Stimulated activated CD8-positive, alpha-beta memory T cell treated with anti-CD3 and anti-CD28 coated beads, Interleukin-12 subunit alpha, Interleukin-12 subunit beta, amount 100 ng/mL, for 4 hours (primary cell): ENCODE measurements around the gene CDC6.

Experiments used
- DNase-seq: peaks from one replicate; pipeline ENCODE4 v3.0.0-alpha.2; 2020; ENCODE audit warnings: low read depth

Gene CDC6, protein sequence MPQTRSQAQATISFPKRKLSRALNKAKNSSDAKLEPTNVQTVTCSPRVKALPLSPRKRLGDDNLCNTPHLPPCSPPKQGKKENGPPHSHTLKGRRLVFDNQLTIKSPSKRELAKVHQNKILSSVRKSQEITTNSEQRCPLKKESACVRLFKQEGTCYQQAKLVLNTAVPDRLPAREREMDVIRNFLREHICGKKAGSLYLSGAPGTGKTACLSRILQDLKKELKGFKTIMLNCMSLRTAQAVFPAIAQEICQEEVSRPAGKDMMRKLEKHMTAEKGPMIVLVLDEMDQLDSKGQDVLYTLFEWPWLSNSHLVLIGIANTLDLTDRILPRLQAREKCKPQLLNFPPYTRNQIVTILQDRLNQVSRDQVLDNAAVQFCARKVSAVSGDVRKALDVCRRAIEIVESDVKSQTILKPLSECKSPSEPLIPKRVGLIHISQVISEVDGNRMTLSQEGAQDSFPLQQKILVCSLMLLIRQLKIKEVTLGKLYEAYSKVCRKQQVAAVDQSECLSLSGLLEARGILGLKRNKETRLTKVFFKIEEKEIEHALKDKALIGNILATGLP

GRCh38 chr17:40287494-40288369 lies at the start of gene CDC6:
CDC6 (plus strand) TSS chr17:40287879; CDS start chr17:40289421, 1,542 bp downstream.
- peak; percentile 97 for DNase-seq

DNA sequence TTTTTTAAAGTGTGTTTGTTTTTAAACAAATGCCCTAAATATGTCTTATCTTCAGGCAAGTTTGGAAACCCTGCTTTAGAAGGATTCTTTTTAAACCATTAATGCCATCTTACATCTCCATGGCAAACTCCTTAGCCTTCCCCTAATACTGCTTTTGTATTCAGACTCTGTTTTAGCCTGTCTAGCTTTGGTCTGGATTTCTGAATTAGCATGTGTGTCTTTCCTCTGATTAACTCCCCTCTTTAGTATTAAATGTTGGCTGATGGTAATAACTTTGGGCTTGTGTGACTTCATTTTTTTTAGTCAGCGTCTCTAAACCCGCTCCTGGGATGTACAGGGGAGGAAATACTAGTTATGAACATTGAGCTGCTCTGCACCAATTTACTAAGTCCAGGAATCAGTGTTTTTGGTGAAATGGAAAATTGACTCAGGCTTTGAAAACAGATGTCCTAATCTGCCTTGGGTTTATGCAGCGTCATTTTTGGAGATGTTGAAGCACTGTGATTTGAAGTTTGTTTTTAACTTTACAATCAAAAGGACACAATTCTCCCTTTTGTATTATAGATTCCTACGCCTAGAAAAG lies 46.3 kb upstream of the CDC6 start:
- DNase-seq = no peak

DNA sequence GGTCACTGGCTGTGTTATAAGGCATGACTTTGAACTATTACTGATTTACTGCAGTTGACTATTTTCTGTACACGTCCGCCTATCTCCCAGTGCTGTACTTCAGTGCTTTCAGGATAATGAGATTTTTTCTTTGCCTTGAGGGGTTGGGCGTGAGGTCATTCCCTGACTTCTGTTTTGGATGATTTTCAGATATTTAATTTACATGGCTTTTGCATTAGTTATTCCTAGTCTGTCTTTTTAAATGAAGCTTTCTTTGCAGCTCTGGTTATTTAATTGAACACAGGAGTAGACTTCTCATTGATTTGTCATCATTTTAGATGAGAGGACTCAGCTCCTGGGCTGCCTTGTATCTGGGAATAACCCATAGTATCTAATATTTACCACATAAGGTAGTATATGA lies 44.9 kb upstream of the CDC6 start:
- no peak for DNase-seq

- no peak for DNase-seq
Observed at GRCh38 chr17:40243761-40244160, 43.9 kb upstream of the CDC6 start.

- DNase-seq = no peak
Observed at GRCh38 chr17:40244255-40244654, 43.4 kb upstream of the CDC6 start.

GRCh38 chr17:40247926-40248495 lies 39.7 kb upstream of the CDC6 start:
- DNase-seq = no peak

- no peak for DNase-seq
Observed at GRCh38 chr17:40248507-40248906, 39.2 kb upstream of the CDC6 start.

DNA sequence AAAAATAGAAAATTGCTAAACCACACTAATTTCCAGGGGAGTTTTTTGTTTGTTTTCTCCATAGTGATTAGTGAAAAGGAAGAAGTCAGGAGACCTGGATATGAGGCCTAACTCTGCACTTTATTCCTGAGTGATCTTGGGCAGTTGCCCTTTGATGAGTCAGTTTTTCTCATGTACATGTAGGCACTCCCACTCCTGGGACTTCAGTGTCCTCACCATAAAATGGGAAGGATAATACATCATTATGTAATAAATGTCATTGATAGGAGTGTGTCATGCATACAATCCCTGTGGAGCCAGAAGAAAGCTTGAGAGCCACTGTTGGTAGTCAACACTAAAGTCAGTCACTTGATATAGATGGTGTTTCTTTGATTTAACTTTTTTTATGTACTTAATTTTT lies 36.1 kb upstream of the CDC6 start:
- no peak for DNase-seq

DNA sequence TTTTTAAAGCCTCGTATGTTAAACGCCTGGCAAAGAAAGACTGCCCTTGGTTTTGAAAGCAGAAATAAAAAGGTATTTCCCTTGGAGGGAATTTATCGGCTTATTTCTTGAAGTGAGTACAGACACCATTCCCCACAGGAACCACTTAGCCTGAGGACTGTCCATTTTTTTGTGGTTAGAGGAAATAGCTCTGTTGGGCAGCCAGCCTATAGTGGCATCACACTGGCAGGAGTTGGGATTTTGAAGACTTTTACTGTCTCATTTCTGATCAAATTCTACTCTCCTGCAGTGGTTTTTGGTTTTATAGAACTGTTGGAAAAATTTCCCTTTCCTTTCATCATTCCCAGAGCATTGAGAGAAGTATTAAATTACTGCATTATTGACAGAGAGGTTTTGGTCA lies 34.1 kb upstream of the CDC6 start:
- no peak for DNase-seq

DNA sequence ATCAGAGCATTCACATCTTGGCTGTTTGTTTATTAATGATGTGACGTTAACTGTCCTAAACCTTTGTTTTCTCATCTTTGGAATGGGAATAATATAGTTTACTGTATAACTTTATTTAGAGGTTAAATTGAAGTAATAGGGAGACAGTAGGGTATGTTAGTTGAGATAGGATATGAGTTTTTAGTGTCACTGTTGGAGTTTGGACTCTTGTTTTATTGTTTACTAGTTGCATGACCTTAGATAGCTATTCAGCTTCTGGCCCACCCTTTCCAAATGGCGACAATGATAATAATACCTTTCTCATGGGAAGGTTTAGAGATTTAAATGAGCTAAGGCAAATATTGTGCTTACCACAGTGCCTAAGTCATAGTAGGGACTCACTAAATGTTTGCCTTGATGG lies 28.2 kb upstream of the CDC6 start:
- no peak for DNase-seq

DNA sequence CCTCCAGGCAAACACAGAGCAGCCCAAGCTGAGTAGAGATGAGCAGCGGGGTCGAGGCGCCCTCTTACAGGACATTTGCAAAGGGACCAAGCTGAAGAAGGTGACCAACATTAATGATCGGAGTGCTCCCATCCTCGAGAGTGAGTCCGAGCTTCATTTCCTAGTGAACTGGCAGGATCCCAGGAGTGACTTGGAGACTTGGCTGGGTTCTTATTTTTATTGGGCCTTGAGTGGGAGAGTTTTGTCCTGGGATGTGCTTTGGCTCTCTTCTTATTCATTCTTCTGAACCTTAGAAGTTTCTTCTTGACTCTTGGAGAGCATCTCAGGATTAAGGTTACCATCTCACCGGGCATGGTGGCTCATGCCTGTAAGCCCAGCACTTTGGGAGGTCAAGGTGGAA lies 27.2 kb upstream of the CDC6 start:
- DNase-seq = no peak

GRCh38 chr17:40264458-40265185 lies 23.1 kb upstream of the CDC6 start:
- DNase-seq = no peak

DNA sequence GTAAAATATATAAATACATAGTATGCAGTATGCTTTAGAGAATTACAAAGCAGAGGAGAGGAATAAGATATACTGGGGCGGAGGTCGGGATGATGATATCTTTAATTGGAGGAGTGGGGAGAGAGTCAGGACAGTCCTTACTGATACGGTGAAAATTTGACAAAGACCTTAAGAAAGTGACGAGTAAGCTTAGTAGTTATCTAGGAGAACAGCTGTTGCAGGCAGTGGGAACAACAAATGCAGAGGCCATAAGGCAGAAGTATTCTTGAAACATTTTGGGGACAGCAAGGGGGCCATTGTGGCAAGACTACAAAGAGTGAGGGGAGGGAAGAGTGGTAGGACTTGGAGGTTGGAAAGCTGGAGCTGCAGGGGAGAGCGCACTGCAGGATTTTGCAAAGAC lies 22.3 kb upstream of the CDC6 start:
- DNase-seq = no peak

DNA sequence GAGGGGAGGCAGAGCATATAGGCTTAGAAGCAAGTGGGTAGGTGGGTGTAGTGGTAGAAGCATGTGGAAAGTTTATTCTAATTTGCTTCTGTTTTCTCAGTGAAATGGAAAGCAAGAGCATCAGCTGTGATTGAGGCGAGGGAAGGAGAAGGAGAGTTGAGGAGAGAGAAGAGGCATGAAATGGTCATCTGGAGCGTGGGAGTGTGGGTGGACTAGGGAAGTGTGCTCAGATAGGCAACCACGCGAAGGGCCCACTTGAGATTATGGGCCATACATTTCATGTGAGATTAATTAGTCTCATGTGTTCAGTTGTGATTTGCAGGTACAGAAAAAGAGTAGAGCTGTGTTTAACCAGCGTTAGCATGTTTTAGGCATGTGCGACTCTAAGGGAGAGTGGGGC lies 20.8 kb upstream of the CDC6 start:
- DNase-seq = no peak

GRCh38 chr17:40268141-40268712 lies 19.5 kb upstream of the CDC6 start:
- DNase-seq = no peak

DNA sequence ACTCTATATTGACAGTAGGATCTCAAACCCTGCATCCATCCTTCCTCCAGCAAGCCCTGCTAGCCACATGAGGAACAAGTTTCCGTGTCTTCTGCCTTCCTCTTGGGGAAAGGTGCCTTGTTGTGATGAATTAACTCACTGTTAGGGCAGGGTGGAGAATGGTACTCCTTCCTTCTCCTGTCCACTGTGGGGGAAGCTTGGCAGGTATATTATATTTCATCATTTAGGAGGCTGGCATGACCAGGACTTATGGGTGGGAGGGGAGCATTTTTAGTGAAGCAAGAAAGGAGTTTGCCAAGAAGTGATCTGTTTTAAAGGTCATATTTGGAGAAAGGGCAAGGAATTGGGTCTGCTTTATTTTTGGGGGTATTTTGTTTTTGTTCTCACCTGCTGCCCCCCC lies 9.3 kb upstream of the CDC6 start:
- no peak for DNase-seq

DNA sequence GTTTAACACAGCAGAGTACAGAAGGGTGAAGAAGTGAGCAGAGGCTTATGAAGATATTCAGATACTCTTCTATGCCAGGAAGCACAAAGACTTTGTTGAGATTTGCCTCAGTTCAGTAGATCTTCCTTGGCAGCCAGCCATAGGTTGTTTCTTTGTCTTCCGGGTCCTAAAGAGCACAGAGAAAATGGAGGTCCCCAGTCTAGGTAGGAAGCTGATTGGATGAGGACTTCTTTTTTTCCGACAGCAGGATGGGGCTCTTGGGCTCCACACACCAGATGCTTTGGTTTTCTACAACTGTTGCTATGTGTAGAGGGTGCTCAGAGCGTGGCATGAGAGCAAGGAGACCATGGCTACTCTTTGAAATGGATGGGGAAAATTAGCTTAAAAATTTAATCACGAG lies 8.3 kb upstream of the CDC6 start:
- no peak for DNase-seq

DNA sequence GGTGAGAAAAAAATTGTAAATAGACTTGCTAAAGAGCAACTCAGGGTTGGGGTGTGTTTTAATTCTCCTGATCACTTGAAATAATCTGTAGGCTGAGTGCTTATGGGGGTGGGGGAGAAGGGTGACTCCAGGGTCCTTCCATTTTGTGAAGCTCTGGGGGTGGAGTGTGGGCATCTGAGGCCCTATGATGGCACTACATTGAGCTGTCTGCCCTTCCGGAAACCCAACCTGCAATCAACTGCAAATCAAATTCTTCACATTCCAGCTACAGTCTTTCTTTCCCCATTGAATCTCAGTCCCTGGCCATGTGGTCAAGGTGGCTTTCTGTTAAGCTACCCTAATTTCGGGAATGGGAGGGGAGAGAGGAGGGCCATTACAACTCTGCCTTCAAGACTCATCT lies 6.0 kb upstream of the CDC6 start:
- no peak for DNase-seq

DNA sequence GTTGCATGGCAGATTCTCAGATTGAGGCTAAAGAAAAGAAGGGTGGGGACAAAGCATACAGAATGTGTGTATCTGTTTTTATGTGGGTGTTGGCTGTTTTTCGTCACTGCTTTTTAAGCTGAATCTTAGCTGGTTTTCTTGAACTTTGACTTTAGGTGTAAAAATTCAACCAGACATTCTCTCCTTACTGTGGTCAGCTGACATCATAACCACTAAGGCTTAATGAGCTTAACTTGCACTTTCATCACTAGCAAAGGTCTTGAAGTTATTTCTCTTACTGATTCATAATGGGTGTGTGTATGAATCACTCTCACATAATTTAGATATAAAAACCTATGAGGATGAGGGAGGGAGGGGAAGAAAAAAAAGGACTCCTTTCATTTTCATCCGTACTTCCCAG lies 4.0 kb upstream of the CDC6 start:
- DNase-seq = no peak

DNA sequence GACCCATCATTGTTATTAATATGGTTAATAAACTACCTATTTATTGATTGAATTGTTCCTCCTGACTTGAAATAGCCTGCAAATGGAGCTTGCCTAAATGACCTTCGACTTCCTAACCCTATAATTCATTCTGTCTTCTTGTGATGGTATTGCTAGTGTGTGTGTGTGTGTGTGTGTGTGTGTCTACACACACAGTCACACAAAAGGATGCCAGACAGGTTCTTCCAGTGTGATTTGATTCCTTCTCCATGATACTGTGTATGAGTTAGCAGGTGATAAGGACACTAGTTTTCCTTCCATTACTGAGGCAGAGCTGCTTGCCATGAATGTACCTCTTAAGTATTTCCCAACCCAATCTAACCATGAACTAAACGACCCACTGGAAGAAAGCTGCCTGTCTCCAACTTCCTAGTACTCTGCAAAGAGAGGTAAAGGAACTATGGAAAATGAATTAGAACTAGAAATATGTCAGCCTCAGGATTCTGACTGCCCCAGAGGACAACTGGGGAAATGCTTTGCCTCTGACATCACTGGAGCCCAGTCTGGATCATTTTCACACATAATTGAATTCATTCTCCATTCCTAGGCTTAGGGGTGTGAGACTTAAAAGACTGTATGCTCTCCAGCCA lies 3.5 kb upstream of the CDC6 start:
- DNase-seq = no peak

DNA sequence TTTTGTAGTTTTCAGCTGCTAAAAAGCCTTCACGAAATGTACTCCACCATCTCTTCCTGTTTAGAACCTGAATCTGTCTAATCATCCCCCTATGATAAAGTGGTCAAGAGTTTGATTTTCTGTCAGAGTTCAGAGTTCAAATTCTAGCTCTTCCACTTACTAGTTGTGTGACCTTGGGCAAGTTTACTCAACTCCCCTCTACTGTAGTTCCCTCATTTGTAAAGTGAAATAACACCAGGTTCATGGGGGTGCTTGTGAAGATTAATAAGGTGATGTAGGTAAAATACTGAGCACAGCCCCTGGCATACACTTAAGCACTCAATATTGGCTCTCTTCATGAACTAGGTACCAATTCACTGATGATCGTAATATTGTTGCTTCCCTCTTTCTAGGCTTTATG lies 1.2 kb upstream of the CDC6 start:
- no peak for DNase-seq
